ENCODE results near the gene MCC.

The MCC gene

DNA sequence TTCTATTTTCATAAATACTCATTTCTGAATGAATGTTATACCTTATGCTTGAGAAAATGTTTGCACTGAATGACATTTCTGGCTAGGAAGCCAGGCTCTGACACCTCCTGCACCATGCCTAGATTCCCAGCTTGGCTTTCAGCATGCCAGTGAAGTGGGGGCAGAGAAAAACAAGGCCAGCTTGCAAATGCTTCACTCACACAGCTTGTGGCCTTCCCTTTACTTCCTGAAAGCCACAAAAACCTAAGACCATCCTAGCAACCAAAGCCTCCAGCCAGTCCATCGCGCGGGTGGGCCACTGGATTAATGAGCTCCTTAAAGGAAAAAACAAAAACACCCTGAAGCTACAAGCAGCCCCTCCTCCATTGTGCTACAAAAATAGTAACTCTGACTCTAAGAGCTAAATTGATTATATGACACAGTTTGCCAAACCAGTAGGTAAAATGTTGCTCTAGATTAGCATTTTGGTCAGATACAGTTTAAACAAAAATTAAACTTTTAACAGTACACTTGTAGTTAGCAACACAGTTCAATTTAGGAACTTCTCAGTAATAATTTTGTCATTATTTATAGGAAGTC, 213.3 kb downstream of the MCC start:
- no peak for DNase-seq (ENCODE audit: low read depth in 1 of 2, low spot score in 1 of 2)

DNA sequence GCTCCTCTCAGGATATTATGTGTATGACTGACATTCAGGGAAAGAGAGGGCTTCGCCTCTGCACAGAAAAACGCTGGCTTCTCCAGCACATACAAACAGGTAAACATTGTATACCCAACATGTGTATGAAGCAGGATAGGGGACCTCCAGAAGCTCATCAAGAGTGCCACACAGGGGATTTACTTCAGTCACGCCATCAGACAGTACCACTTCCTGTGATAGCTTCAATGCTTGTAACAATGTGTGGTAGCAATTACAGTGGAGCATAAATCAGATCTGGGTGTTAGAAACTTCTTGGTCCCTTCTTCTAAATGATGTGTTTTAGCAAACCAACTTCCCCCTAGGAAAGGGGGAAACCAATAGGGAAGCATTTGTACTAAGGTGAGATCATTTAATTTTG, 214.3 kb downstream of the MCC start:
- no peak for DNase-seq (ENCODE audit: low read depth in 1 of 2, low spot score in 1 of 2)

DNA sequence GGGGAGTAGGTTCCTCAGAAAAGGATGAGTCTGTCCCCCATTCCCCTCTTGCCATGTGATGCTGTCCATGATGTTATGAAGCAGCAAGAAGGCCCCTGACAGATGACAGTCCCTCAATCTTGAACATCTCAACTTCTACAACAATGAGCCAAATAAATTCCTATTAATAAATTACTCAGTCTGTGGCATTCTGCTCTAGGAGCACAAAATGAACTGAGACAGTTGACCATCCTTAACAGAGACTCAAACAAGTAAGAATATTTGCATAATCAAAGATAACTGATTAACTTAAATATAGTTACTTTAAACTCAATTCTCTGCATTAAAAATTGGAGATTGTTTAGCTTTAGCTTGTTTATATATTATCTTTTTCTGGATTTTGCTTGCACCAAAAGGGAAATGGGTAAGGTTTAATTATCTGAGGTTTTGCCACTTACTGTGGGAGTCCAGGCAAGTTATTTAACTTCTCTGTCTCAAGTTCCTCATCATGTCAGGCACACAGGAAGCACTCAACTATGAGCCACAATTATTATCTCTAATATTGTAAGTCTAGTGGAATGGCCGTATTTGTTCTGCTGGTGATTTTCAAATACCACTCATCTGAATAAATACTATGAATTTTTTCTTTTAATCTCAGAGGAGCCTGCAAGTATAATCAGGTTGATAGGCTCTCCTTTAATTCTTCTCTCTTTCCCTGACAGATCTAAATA, 216.4 kb downstream of the MCC start:
- no peak for DNase-seq (ENCODE audit: low read depth in 1 of 2, low spot score in 1 of 2)

DNA sequence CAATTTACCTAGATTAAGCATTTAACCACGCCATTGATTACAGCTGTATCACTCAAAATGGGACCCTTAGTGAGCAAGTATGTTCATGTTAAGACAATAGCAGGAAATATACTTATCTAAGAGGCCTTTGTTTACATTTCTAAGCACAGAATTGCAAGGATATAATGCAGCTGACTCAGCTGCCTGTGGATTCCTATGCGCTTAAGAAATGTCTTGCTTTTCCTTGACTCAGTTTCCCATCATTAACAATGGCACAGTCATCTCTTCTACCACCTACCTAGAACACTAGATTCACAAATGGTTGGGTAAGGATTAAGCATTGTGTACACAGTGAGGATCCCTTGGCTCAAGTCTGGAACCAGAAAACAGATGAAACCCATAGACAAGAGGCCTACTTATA, 217.2 kb downstream of the MCC start:
- DNase-seq (ENCODE audit: low read depth in 1 of 2, low spot score in 1 of 2) = no peak

DNA sequence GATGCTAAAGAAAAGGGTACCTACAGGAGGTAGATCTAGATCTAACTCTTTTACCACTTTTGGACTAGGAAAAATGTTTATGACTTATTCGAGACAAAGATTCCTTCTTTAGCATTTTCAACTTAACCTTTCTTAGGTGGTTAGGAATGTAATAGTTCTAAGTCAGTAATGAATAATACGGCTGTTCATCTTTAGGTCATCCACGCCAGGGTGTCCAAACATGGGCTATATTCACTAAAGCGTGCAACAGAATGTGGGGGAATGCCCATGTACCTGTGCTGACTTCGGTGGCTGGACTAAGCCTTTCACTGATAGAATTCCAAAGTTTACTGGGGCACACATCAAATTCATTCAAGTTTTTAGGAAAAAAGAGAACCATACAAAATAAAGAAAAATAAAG, 218.2 kb downstream of the MCC start:
- DNase-seq (ENCODE audit: low read depth in 1 of 2, low spot score in 1 of 2) = no peak

DNA sequence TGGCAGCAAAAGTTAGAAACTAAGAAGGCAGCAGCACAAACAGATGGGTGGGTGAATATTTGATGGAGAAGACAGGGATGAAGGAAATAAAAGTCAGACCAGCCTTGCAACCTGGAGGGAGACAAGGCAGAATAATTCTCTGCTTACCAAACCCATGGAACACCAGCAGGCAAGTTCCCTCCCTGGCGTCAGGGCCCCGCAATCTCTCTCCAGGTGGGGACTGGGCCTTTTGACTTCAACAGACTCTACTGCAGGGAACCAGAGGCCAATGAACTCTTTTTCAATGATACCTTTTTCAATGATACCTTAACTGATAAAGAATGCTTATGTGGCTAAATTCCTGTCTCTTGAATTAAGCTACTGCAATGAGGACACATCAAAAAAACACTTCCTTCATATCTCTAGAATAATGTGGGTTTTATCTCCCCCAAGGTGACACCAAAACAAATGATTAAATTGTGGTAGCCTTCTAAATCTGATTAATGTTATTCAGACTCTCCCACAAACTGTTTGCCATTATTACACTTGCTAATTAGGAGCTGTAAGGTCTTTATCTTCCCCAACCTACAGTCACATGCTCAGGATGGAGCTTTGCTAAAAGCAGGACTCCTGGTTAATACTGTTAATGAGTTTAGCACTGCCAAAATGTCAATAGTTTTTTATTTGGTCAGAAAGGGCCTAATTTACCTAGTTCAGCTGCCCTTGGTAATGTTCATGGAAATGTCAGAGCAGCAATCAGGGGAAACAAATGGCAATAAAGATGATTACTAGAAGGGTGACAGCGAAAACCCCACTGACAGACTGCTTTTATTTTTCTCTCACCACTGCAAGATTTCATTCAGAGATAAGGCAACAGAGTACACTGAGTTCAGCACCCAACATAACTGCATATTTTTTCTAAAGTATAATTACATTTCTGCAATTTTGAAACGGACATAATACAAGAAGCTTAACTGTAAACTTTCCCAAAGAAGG, 218.9 kb downstream of the MCC start:
- DNase-seq (ENCODE audit: low read depth in 1 of 2, low spot score in 1 of 2) = no peak

DNA sequence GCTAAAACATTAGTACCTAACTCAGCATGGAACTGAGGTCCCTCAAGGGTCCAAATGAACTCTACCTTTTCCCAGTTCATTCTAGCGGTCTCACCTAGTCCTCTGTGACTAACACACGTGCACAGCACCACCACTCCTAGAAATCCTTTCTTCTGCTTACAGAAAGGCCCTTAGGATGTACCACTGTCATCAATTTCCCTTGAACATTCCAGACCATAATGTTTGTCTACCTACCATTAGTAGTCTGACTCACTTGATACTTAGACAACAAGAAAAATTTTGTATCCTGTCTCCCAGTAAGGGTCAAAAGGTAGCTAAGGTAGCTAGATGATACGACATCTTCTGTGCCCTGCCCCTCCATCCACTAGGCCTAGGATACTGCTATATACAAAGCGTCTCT, 220.0 kb downstream of the MCC start:
- no peak for DNase-seq (ENCODE audit: low read depth in 1 of 2, low spot score in 1 of 2)

DNA sequence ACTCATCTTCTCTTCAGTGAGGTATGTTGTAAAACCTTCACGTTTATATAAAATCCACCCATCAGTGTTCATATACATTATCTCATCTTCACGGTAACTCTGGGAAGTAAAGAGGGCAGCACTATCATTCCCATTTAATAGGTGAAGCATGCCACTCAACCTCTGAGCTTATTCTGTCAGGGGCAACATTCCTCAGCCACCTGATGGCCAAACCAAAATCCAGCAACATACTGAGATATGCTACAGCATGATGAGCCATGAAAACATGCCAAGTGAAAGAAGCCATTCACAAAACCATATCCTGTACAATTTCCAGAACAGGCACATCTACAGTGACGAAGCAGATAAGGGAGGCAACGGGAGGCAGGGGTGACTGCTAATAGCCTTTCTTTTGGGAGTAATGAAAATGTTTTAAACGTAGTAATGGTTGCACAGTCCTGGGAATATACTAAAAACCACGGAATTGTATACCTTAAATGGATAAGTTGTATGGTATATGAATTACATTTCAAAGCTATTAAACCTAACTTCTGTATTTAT, 220.8 kb downstream of the MCC start:
- DNase-seq (ENCODE audit: low read depth in 1 of 2, low spot score in 1 of 2) = no peak

DNA sequence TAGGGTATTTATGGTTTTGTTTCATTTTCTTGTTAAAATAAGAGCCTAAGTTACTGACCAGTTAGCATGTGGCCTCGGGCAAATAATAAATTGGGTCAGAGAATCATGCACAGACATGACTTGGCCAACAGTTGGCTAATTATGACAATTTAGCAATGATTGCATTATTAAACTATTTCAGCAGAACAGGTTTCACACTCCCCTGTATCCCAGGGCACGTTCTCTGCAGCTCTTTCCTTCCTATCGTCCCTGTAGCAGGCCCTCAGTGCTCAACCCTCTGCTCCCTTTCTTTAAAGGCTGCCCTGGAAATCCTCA, 221.4 kb downstream of the MCC start:
- DNase-seq (ENCODE audit: low read depth in 1 of 2, low spot score in 1 of 2) = no peak

DNA sequence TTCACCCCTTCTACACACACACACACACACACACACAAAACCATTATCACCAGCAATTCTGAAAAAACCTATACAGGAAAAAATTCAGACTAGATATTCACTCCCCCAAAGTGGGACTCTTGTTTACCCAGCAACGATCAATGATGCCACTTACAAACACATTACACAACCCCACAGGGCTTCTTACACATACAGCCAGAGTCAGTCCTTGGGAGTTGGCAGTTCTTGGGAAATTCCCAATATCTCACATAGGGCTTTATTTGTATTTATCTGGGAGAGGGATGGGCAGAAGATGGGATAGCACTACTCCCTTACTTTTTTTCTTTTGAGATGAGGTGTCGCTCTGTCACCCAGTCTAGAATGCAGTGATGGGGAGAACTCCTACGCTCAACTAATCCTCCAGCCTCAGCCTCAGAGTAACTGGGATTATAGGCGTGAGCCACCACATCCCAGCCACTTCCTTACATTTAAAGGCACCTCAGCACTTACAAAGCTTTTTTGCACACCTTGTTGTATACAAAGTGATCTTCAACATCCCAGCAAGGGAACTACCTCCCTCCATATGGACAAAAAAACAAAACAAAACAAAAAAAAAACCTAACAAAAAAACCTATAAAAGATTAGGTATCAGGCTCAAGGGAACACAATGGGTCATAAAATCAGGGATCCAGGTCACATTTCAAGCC, 221.9 kb downstream of the MCC start:
- DNase-seq (ENCODE audit: low read depth in 1 of 2, low spot score in 1 of 2) = no peak

DNA sequence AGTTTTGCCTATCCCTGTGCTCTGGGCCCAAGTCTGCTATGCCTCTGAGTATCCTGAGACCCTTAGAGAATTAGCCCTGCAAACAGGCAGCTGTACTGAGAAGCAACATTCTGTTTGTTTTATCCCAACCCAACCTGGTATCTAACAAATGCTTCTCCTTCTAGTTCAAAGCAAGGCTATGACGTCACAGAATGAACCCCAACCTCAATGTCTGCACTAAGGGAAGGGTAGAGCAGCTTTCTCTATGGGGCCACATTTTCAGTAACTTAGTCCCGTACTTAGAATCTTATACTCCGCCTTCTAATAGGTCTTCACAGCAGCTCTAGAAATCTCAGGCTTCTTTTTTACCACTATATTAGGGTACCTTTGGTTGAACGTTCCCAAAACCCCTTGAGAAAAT, 223.1 kb downstream of the MCC start:
- no peak for DNase-seq (ENCODE audit: low read depth in 1 of 2, low spot score in 1 of 2)

DNA sequence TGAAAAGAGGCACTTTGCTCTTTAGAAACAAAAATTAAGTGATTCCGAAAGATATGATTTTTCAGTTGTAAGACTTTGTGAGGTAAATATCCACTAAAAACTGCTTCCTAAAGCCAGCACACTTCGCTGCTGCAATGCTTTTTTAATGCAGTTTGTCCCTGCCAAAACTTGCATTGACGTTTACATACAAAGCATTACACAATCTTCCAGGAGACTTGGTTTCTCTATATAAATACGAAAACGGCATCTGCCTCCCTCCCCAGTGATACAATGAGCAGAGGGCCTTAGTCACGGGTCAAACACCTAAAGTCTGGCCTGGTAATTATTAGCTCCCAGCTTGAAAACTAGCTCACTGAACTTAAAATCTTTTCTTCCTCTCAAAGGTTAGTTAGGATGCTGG, 224.2 kb downstream of the MCC start:
- DNase-seq (ENCODE audit: low read depth in 1 of 2, low spot score in 1 of 2) = no peak

DNA sequence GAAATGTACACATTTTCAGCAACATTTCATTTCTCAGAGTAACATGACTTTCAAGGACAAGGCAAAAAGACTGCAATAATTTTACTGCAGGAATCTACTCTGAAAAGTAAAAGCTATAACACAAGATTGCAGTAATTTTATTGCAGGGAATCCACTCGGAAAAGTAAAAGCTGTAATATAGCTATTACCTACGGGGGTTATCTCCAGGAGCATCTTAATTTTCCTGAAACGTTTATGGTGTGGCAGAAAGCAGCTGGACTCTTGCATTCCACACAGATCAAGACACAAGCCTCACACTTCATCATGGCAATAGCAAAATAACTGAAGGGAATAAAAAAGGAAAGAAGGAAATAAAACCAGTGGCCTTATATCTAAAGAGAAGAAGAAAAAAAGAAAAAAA, 224.7 kb downstream of the MCC start:
- DNase-seq (ENCODE audit: low read depth in 1 of 2, low spot score in 1 of 2) = no peak

DNA sequence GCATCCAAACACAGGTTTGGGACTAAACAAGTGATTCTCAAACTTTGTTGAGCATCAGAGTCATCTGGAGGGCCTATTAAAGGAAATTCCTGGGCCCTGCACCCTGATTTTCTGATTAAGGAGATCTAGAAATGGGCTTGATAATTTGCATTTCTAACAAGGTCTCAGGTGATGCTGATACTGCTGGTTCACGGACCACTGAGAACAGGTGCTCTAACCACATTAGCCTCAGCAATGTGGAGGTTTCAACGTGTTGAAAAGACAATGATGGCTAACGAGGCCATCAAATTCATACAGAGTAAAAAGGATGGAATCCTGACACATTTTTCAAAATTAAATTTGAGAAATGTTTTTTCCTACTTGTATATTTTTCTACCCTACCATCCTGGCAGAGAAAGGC, 225.6 kb downstream of the MCC start:
- DNase-seq (ENCODE audit: low read depth in 1 of 2, low spot score in 1 of 2) = no peak

DNA sequence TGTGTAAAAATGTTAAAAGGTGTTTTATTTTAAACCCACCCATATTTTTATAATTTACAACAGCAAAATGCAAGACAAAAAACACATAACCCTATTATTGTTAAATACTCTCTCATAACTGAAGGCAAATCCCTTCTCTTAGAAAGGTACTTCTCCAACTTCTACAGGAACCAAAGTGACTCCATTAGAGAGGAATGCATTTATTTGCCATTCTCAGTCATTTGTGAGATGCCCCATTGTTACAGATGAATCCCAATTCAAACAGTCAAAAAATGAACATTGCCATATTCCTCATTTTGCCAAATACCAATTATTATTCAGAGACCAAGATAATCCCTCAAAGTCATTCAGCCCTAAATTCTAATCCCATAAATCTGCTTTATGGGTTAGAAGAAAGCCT, 229.2 kb downstream of the MCC start:
- DNase-seq (ENCODE audit: low read depth in 1 of 2, low spot score in 1 of 2) = no peak

DNA sequence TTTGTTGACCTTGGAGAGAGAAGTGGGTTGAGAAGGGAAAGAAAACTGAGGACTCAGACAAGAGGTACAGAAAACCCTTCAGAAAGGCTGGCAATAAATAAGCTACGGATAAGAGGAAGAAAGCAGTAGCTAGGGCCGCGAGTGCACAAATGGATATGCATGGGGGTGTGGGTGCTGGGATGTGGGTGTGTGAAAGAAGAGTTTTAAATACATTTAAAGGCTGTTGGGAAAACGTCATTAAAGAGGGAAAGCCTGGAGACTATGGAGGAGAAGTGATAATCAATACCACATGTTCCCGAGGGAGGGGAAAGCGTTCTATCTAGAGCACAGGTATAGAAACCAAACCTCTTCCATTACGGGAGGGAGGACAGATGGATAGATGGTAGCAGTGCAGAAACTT, 230.7 kb downstream of the MCC start:
- DNase-seq (ENCODE audit: low read depth in 1 of 2, low spot score in 1 of 2) = no peak

DNA sequence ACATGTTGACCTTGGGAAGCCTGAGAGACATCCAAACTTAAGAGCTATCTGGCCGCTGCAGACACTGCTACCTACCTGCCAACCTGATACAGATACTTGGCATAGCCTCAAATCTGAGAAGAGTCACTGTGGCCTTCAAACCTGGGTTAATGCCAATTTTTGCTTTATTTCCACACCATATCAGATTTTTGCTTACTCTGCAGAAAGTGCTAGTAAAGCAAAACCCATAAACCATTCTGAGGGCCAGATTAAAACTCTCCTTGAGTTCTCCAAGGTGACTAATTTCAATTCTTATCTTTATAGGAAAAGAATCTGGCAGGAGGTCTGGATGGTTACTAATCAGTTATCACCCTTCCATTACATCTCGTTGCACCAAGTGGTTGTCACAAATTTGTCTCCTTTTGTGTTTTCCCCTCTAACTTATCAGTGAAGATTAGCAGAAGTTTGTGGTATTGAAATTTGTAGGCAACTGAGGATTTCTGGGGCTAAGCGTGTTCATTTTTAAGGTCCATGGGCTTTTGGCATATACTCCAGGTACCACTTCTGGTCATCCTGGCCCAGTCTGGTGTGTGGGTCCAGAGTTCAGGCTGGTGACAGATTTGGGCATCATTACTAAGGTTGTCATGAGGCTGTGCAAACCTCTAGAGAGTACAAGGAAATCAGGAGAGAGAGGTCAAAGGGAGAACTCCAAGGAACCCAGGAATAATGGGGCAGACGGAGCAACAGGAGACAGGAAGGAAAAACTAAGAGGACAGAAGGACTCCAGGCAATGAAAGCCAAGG, 231.4 kb downstream of the MCC start:
- no peak for DNase-seq (ENCODE audit: low read depth in 1 of 2, low spot score in 1 of 2)

DNA sequence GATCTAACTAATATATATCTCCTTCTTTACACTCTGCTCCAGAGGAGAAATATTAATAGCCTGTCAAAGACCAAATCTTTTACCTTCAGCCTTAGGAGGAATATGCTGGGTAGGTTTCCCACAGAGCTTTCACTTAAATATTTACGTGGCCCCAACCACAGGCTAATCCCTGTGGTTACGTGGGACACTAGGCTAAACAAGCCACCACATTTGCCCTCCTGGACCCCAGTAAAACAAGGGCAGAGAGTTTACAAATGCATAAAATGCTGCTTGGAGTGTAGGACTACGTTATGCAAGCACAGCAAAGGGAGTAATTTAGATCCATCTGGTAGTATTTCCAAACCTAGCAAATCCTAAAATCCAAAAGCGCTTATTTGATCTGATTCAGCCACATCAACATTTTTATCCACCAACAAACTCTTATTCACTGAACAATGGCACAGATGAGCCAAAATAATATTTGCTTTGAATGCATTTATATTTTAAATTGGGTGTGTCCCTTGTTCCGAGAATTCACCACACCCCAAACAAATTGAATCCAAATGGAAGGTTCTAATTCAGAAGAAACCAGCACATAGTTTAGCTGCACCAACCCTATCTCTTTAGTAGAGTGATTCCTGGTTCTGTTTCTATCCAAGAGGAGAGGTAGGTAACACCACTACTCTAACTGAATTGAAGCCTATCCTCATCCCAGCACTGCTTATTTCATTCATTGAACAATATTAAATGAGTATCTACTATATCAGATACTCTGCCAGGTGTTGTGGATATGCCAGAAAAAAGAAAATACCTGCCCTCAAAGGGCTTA, 232.5 kb downstream of the MCC start:
- DNase-seq (ENCODE audit: low read depth in 1 of 2, low spot score in 1 of 2) = no peak

DNA sequence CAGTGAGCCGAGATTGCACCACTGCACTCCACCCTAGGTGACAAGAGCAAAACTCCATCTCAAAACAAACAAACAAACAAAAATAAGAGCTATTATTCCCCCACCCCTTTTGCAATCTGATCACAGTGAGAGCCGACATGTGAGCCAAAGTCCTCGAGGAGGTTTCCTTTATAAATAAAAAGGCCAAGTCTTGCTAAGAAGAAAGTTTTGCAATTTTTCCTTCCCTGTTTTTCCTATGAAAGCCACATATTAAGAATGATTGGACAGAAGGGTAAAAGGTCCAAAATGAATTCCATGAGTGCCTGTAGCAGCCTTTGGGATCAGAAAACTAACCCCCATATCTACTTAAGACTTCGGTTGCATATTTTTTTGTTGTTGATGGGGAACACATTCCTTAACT, 233.1 kb downstream of the MCC start:
- DNase-seq (ENCODE audit: low read depth in 1 of 2, low spot score in 1 of 2) = no peak

DNA sequence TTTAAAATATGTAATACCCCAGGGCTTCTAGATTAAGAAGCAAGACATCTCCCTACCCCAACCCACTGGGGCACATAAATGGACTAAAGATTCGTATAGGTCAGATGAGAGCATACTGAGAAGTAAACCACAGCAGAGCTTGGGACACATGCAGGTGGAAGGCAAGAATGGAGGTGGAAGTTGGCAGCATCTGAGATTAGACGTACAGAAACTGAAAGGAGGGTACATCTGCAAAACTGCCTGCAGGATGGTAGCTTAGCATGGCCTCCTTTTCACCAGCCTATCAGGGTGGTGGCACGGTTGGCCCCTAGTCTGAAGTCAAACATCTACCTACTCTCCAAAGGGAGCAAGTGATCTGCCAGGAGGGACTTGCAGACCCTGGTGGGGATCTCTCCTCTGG, 235.2 kb downstream of the MCC start:
- no peak for DNase-seq (ENCODE audit: low read depth in 1 of 2, low spot score in 1 of 2)

All from activated T-helper 1 cell treated with anti-CD3 and anti-CD28 coated beads, Interleukin-2, amount 50 U/mL, for 16 hours (primary cell).